COR-L47 (cell line): Measurements from ENCODE around the gene TMPRSS11D.
A peak's percentile ranks its signal among the peaks of the same experiment; 100 is the strongest.

Source experiments
- DNase-seq: peaks from one replicate; lab custom pipeline; 2025; lab: John Stamatoyannopoulos, UW

TMPRSS11D gene

GRCh38 chr4:67885762-67886161 lies 2.0 kb upstream of the TMPRSS11D start:
- DNase-seq: no peak

- DNase-seq: no peak
These were observed 899 bp upstream of the TMPRSS11D start for GRCh38 chr4:67884701-67885100.

DNA sequence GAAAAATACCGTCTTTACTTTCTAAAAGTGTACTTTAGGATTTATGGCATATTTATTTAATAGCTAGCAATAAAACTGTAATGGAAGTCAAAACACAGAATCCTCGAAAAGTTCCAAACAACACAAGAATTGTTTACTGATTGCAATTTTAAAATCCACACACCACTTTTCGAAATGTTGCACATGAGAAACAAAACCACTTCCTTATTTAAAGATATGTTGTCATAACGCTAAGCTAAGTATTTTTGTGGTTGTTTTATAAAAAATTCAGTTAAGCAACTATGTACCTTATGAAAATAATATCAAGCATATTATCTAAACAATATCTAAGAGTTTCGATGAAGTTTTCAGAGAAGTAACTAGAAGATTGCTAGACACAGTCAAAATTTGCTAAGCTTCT lies 344 bp downstream of the TMPRSS11D start:
- no peak for DNase-seq

GRCh38 chr4:67880866-67881610 lies 2.8 kb downstream of the TMPRSS11D start:
- no peak for DNase-seq

- no peak for DNase-seq
These were observed 4.3 kb downstream of the TMPRSS11D start for GRCh38 chr4:67879486-67879885.

DNA sequence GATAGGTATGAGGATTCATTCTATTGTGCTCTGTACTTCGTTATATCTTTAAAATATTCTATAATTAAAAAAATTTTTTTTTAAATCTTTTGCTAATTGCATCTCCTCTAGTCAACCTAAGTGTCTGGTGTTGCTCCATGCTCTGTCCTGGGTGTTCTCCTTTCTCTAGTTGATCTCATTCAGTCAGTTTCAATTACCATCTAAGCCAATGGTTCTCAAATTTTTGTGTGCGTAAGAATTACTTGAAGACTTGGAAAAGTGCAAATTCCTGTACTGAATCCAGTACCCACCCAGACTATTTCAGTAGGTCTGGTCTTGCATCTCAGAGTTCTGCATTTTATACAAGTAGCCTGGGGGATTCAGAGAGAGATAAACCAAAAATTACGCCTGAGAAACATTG lies 6.7 kb downstream of the TMPRSS11D start:
- DNase-seq: no peak

DNA sequence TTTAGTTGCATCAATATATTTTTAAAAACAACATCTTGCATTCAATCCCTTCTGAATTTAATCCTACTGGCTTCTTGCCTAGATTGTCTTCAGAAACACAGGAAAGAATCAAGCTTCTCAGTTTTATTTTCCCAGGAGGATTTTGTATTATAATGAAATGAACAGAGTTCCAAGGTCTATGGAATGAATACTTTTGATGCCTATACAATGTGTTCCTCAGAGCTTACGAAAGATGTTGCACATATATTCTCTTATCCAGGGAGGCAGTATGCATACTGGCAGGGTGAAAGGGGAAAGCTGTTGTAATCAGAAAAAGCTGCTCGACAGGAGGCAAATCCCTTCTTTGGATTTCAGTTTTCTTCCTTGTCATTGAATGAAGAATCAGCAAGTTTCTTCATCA lies 8.8 kb downstream of the TMPRSS11D start:
- no peak for DNase-seq

DNA sequence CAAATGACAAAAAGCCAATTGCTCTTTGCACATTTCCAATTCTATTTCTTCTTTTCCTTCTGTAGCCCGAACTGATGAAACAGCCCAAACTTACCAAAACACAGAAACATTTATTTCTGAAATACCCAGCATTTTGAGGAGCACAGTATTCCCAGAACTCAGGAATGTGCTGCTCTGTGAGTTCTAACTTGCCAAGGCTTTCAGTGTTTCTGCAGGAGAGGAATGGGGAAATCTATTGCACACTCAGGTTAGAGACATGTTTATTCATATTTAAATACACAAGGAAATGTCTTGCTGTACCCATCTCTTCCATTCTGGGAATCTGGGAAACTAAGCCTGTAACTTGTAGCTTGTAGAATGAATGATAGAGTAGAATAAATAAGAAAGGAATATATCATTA lies 10.7 kb downstream of the TMPRSS11D start:
- no peak for DNase-seq

GRCh38 chr4:67871867-67872266 lies 11.9 kb downstream of the TMPRSS11D start:
- DNase-seq: peak; percentile 6

DNA sequence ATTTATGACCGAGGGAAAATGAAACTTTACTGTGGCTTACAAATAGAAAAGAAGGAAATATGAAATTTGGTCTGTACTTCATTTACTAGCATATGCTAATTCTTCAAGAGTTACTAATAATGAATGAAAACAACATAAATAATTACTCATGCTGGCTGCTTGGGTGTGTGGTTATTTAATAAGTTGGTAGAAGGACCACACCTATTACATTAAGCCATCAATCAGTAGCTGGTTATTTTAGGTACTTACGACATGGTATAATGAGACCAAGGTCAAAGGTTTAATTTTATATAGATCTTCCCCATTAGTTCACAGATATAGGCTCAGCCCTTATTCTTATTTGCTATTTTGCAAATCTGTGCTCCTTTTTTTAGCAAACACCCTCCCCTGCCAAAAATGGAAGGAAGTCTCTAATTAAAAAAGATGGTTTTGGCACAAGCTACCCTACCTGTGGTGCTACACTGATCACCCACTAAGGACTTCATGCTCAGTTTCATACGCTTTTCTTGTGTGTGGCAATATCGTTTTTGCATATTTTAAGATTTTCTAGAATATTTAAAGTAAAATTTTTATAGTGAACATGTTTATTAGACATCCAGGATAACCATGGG lies 14.1 kb downstream of the TMPRSS11D start:
- DNase-seq: peak; percentile 50

DNA sequence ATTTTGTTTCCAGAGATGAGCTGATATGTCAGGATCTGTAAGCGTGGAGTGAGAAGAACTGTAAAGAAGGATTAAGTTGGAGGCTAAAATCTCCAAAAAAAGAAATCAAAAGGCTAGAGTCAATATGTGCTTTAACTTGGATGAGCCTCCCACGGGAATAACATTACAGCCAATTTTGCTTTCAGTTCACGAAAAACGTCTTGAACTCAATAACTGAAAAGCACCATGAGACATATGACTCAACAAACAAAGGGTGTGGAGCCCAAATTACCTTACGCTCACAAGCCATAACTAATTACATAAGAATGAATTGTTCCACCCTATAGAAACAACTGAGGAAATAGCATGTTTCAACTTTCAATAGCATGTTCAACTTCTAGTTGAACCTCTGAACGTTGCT lies 22.3 kb downstream of the TMPRSS11D start:
- peak; percentile 12 for DNase-seq

- no peak for DNase-seq
These were observed 30.5 kb downstream of the TMPRSS11D start for GRCh38 chr4:67853336-67853735.

- no peak for DNase-seq
These were observed 62.9 kb downstream of the TMPRSS11D start for GRCh38 chr4:67820903-67821302.

- no peak for DNase-seq
These were observed 73.8 kb downstream of the TMPRSS11D start for GRCh38 chr4:67810011-67810410.

DNA sequence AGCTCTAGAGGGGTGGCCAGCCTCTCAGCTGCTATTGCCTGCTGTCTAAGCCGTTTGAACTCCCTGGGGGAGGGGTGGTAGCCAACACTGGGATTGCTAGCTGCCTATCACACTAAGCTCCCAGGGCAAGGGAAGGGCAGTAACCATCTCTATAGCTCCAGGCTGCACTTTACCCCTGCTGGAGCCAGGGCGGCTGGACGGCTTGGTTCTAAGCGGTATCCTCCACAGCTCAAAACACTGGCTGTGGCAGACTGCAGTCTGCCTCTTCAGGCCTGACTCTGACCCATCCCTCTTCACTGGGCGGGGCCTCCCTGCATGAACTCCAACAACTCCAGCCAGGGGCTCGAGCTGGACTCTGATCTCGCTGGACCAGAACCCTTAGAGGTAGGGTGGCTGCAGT lies 74.3 kb downstream of the TMPRSS11D start:
- no peak for DNase-seq

- DNase-seq: no peak
These were observed 87.0 kb downstream of the TMPRSS11D start for GRCh38 chr4:67796810-67797209.

- DNase-seq: no peak
These were observed 93.1 kb downstream of the TMPRSS11D start for GRCh38 chr4:67790721-67791120.

DNA sequence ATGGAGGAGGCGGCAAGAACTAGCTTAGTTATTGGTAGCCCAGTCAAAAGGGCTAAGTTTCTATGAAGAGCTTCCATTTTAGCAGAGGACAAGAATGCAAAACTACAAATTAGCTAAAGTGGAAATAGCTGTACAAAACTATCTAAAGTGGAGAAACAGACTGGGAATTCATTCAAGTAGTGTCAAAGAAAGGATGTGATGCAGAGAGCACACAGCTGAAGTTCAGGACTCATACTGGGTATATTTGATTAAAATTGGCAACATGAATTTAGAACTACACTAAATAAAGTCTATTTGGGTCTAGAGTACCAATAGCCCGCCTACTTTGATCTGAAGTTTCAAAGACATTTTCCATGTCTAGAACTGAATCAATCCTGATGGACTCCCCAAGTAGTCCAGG lies 96.5 kb downstream of the TMPRSS11D start:
- DNase-seq: no peak

GRCh38 chr4:67785528-67785927 lies 98.3 kb downstream of the TMPRSS11D start:
- no peak for DNase-seq

DNA sequence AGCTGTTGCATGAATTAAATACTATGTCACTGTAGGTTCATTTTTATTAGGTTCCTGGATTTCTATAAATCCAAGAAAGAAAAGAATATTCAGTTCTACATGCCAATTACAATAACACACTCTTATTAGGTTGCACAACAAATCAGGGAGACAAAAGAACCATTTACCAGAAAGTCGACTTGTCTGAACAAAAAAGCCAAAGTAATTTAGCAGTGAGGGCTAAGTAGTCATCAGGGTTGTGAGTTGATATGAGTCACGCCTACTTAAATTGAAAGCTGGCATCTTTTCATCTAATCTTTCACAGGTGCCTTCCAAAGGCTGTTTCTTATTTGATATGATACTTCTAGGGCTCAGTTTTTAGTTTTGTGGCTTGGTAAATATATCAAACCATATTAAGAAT lies 104.2 kb downstream of the TMPRSS11D start:
- DNase-seq: peak; percentile 4

DNA sequence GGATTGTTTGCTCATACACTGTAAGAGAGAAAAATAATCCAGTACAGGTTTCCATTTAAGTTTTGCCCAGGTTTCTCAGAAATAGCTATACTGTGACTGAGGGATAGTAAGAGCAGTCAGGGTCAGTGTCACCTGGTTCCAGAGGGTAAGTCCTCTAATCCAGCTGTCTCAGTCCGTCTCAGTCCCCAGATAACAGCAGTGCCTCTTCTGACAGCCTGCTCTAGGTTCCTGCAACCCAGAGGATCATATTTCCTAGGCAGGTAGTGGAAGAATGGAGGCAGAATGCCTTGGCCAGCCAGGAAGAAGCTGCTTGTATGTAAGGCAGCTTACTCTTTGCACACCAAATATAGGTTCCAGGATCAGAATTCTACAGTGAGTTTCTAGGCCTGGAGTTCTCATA lies 107.1 kb downstream of the TMPRSS11D start:
- DNase-seq: no peak
